Middle frontal gyrus (tissue), 1 donor: ENCODE measurements around the gene NDUFAF8.

Experiments used
- DNase-seq: peaks from one replicate; pipeline ENCODE4 v3.0.0-alpha.2; 2015; ENCODE audit warnings: low spot score; ENCODE audit errors: extremely low spot score

NDUFAF8 gene

GRCh38 chr17:81238490-81238814 is 666 bp upstream of the NDUFAF8 start:
- DNase-seq: no peak

- no peak for DNase-seq
These were observed 817 bp downstream of the NDUFAF8 start for GRCh38 chr17:81239714-81240555.

- no peak for DNase-seq
These were observed 1.6 kb downstream of the NDUFAF8 start for GRCh38 chr17:81240761-81241160.

- DNase-seq: no peak
These were observed 2.1 kb downstream of the NDUFAF8 start for GRCh38 chr17:81241203-81241602.

- no peak for DNase-seq
These were observed 2.7 kb downstream of the NDUFAF8 start for GRCh38 chr17:81241648-81242420.

GRCh38 chr17:81242421-81243332 is 3.6 kb downstream of the NDUFAF8 start:
- DNase-seq: no peak

- no peak for DNase-seq
These were observed 4.2 kb downstream of the NDUFAF8 start for GRCh38 chr17:81243333-81243664.

- DNase-seq: no peak
These were observed 5.4 kb downstream of the NDUFAF8 start for GRCh38 chr17:81244358-81245023.

GRCh38 chr17:81245024-81245664 is 6.0 kb downstream of the NDUFAF8 start:
- no peak for DNase-seq

- DNase-seq: no peak
These were observed 6.7 kb downstream of the NDUFAF8 start for GRCh38 chr17:81245665-81246342.

- no peak for DNase-seq
These were observed 7.2 kb downstream of the NDUFAF8 start for GRCh38 chr17:81246343-81246670.

GRCh38 chr17:81246679-81247338 is 7.7 kb downstream of the NDUFAF8 start:
- DNase-seq: no peak

GRCh38 chr17:81247339-81247990 is 8.3 kb downstream of the NDUFAF8 start:
- no peak for DNase-seq

GRCh38 chr17:81248649-81249048 is 9.5 kb downstream of the NDUFAF8 start:
- no peak for DNase-seq

- DNase-seq: no peak
These were observed 10.3 kb downstream of the NDUFAF8 start for GRCh38 chr17:81249223-81250040.

- DNase-seq: no peak
These were observed 11.4 kb downstream of the NDUFAF8 start for GRCh38 chr17:81250286-81251093.

GRCh38 chr17:81251094-81251708 is 12.1 kb downstream of the NDUFAF8 start:
- DNase-seq: no peak
